HG02798 (cell line): Measurements from ENCODE around the gene S100A12.

Experiments used
- ATAC-seq: cut with Tn5 transposase; IDR thresholded peaks from one replicate; pipeline ENCODE4 v1.9.1; 2021; ENCODE audit warnings: mild to moderate bottlenecking; ENCODE audit not compliant: unreplicated experiment, poor library complexity

Gene S100A12

GRCh38 chr1:153370146-153370545, 5.3 kb downstream of the S100A12 start:
- ATAC-seq: no peak

- no peak for ATAC-seq
Measured at GRCh38 chr1:153368495-153368894, 6.9 kb downstream of the S100A12 start.

DNA sequence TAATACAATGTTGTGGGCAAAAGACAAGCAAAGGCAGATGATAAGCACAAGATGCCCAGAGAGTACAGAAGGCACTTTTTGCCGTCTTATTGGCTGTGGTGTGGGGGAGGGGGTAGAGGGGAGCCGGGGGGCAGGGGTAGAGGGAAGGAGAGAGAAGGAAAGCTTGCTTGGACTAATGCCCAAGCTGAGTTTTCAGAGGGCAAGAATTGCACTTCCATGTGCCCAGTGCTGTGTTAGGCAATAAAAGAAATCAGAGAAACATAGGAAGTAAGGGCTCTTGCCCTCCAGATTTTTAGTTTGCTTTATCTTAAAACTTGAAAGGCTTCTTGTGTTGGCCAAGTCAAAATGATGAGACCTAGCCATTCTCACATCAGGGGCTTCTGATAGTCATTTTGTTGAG, 8.3 kb downstream of the S100A12 start:
- no peak for ATAC-seq

DNA sequence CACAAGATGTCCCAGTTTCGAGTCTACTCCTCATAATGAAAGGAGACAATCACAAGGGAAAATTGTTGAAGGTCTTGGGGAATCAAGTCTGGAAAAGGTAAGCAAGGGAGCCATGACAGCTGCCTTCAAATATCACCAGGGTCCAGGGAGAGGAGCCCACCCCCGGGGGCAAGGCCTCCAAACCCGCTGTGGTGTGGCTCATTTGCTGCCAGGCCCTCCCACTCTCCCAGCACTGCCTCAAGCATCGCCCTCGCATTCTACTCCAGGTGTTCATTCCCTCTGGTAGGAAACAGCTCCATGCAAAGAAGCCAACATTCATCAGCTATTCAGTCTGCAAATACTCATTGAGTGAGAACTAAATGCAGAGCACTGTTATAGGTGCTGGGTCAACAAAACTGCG, 9.2 kb downstream of the S100A12 start:
- no peak for ATAC-seq

DNA sequence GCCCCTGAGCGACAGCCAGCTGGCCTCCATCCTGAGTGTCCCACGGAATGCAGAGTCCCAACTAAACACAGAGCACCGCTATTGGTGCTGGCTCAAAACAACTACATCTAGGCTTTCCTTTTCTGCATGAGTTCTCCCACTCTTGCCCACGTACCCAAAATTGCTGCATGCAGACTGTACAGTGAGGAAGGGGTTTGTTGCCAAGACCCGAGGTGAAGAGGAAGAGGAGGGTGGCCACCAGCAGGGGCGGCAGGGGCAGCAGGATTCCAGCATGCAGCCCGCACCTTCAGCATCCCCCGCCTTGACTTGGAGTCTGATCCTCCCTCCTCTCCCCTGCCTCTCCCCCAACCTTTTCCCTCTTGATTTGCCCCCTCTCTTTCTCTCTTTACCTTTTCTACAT, 9.7 kb downstream of the S100A12 start:
- ATAC-seq: no peak

DNA sequence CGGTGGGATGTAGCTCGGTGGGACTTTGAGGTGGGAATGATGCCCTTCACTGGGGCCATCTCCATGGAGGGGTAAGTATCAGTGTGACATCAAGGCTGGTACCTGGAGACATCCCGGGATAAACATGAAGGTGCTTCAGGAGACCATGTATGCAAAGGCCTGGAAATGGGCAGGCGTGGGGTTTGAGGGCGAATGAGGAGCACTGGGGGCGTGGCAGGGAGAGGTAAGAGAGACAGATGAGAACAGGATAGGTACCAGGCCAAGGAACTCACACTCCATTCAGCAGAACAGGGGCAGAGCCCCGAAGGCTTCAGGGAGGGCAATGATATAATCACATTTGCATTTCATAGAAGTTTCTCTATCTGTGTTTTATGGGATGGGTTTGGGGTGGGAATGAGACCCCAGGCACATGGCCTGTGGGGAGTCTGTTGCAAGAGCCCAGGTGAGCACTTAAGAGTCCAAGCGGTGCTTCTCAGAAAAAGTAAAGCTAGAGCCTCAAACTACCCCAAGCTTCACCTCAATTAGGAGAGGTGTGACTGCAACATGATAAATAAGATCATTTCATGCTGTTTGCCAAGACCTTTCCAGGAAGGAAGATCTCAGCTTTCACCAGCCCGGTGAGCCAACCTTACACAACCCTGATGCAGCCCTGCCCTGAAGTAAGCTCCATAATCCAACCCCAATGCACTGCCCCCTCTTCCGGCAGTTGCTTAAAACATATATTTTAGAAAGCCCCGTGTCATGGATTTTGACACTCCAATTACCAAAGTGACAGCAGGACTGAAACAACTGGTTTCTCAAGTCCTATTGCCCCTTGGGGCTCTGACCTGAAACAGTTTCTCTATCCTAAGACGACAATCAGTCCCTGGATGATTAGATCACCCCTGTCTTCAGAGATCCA, 10.4 kb downstream of the S100A12 start:
- ATAC-seq: no peak

- no peak for ATAC-seq
Measured at GRCh38 chr1:153364156-153364555, 11.3 kb downstream of the S100A12 start.

- ATAC-seq: no peak
Measured at GRCh38 chr1:153363641-153364040, 11.8 kb downstream of the S100A12 start.

DNA sequence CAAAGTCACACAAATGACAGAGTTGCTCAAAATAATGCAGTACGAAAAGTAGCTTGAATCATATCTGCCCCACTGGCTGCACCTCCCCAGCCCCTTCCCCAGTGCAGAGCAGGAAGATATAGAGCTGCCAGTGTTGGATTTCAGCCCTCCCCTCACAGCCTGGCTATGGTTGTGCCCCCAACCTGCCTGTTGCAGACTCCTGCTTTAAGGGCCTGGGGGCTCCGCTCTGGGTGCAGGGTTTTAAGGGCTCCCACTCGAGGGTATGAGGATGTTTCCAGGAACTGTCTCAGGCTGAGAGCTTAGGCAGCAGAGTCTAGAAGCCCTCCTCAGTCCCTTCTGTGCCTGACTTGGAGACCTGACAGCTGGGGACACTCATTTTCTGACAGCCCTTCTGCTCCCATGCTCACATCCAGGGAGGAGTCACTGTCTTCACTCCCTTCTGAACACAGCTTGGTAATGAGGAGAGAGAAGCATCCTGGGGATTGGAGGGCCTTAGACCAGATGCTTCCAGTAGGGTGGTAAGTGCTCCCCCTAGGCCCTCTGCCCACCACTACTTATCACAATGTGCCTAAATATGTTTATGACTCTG, 13.1 kb downstream of the S100A12 start:
- ATAC-seq: no peak

DNA sequence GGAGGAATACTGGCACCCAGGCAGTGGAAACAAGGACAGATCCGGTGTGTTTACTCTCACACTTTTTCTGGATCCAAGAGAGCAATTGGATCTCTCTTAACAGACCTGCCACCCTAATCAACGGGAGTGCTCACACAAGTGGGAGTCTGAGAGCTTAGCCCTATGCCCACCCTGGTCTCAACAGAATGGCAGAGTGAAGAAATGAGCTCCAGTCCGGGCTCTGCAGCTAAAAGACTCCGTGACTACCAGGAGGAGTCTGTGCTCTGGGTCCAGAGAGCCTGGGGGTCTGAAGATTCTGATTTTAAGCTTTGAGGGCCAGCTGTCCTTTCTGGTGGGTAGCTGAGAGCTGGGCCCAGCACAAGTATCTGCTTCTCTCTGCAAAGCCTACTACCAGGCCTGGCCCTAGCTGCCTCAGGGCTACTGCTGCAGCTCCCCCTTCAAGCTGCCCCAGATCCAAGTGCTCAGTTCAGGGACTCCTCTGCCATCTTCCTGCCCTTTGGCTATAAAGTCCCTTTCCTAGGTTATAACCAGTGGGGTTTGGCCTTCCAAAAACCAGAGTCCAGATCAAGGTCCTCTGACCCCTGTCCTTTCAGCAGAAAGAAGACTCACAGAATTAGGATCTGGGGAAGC, 13.8 kb downstream of the S100A12 start:
- ATAC-seq: no peak

DNA sequence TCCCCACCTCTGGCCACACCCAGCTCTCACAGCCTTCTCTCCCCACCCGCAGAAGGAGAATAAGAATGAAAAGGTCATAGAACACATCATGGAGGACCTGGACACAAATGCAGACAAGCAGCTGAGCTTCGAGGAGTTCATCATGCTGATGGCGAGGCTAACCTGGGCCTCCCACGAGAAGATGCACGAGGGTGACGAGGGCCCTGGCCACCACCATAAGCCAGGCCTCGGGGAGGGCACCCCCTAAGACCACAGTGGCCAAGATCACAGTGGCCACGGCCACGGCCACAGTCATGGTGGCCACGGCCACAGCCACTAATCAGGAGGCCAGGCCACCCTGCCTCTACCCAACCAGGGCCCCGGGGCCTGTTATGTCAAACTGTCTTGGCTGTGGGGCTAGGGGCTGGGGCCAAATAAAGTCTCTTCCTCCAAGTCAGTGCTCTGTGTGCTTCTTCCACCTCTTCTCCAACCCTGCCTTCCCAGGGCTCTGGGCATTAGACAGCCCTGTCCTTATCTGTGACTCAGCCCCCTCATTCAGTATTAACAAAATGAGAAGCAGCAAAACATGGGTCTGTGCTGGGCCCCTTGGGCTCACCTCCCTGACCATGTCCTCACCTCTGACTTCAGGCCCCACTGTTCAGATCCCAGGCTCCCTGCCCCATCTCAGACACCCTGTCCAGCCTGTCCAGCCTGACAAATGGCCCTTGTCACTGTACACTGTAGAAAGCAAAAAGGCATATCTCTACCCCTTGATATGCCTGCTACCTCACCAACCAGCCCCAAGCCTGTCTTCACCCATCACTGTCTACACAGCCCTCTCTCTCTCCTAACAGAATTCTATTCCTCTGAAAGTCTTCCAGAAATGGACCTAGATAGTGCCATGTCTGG, 14.6 kb downstream of the S100A12 start:
- no peak for ATAC-seq

GRCh38 chr1:153360190-153360589, 15.2 kb downstream of the S100A12 start:
- no peak for ATAC-seq

DNA sequence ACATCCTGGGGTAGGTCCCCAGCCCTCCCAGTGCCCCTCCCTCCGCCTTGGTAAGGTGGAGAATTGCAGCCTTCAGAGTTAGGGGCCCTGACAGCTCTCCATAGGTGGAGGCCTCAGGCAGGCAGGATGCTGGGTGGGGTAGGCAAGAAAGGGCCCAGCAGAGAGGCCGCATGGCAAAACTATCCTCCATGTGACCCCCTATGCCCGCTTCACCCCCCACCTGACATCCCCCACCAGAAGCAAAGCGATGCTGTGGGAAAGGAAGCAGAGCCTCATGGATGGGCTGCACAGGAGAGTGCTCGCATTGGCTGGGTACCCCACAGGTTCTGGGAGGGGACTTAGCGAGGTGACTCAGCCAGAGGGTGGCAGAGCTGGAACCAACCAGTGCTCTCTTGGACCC, 16.2 kb downstream of the S100A12 start:
- no peak for ATAC-seq

- no peak for ATAC-seq
Measured at GRCh38 chr1:153358691-153358975, 16.8 kb downstream of the S100A12 start.

DNA sequence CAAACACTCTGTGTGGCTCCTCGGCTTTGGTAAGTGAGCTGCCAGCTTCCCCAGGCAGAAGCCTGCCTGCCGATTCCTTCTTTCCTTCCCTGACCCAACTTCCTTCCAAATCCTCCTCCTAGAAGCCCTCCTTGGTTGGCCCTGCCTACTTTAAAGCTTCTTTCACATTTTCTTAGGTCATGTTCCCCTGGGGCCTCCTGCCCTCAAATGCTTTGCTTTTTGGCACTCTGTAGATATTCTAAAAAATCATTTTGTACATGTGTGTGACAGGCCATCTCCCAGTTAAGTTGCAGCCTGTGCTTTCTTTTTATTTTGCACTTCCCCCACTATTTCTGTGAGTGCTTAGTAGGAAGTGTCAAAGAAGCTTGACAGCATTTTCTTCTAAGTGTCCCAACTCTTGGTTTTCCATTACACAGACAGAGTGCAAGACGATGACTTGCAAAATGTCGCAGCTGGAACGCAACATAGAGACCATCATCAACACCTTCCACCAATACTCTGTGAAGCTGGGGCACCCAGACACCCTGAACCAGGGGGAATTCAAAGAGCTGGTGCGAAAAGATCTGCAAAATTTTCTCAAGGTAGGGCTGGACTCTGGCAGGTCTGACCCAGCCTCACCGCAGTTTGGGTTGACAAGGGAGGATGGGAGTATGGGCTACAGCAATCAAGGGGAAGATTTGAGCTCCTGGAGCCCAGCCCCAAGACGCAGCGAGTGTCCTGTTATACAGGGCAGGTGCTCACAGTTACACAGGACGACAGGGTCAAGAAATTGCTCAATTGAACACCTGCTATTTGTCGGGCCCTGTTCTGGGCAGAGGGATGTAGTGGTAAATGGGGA, 17.3 kb downstream of the S100A12 start, which contains the start of gene S100A9:
TSS of gene S100A9 (plus strand) at position 2 of the 838 bp plus-strand sequence. CDS start at position 432, 430 bp downstream.
- ATAC-seq: no peak

GRCh38 chr1:153357076-153357852, 18.2 kb downstream of the S100A12 start:
- ATAC-seq: no peak

DNA sequence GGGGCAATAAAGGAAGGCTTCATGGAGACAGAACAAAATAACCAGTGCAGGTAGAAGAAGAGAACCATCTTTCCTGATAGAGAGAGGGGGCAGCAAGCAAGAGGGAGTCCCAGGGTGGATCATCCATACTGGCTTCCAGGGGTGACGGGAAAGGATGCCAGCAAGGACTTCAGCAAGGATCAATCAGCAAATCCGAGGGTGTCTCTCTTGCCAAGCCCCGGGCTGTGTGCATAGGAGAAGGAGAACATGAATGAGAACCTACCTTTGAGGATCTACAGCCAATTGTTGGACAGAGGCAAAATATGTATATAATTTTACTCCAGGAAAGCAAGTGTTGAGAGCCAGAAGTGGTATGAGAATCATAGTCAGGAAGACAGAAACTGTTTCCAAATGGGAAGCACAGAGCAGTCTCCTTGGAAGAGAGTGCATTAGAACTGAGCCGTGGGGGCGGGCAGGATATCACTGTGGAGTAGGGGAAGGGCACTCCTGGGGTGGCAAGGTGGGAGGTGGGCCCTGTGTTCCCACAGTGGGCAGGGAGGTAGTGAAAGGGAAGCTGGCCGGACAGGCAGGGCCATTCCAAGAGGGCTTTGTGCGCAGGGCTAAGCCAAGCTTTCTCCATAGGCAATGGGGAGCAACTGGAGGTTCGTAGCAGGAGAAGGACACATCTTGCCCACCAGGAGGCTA, 18.9 kb downstream of the S100A12 start:
- ATAC-seq: no peak

DNA sequence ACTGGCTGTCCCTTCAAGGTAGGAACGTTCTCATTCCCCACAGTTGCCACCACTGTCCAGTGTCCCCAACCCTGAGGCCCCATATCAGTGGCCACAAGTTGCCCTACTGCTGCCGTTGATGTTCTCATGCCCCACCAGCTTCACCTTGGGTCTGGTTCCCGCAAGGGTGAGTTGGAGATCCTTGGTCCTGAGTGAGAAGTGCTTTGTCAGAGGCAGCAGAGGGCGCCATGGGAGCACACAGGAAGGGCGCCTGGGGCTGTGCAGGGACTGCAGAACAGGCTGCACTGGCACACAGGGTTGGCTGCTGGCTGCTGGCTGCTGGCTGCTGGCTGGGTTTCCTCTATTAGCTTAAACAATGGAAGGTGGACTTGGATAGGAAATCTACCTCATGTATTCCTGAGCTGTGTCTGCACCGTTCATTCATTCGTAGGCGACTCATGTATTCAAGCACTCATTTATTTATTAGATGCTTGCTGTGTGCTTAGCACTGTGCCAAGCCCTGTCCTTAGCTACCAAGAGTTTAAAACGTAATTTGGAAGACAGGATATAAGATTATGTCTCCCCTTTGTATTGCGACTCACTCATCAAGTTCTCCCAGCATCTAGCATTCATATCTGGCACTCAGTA, 19.9 kb downstream of the S100A12 start:
- peak; percentile 43 for ATAC-seq
